Mesenchymal stem cell (in vitro differentiated cells and primary cell): ENCODE data around the gene SCNN1B.

Source experiments
- DNase-seq: peaks from one replicate; pipeline ENCODE4 v3.0.0-alpha.2; 2013
- H2AFZ ChIP-seq: one replicate; pipeline ENCODE4 v1.6.1; 2013; ENCODE audit warnings: low read depth, mild to moderate bottlenecking, control low read depth, inconsistent platforms, low read length, moderate library complexity
- H2AK5ac ChIP-seq: 2 replicates; pipeline ENCODE4 v1.6.1; 2013; ENCODE audit warnings: low read length, moderate library complexity, mild to moderate bottlenecking, inconsistent platforms; ENCODE audit not compliant: severe bottlenecking
- H2BK120ac ChIP-seq: one replicate; pipeline ENCODE4 v1.6.1; 2013; ENCODE audit warnings: low read depth, mild to moderate bottlenecking, inconsistent platforms, low read length, moderate library complexity
- H2BK12ac ChIP-seq, 2 experiments: one replicate each; pipeline ENCODE4 v1.6.1; 2013; ENCODE audit warnings: inconsistent platforms in 2 of 2, low read length in 2 of 2, mild to moderate bottlenecking in 2 of 2, moderate library complexity in 2 of 2, control low read depth in 1 of 2
- H2BK15ac ChIP-seq: one replicate; pipeline ENCODE4 v1.6.1; 2013; ENCODE audit warnings: mild to moderate bottlenecking, low read depth, inconsistent platforms; ENCODE audit not compliant: poor library complexity, severe bottlenecking
- H2BK5ac ChIP-seq: 2 replicates; pipeline ENCODE4 v1.6.1; 2013; ENCODE audit warnings: low read depth, mild to moderate bottlenecking, low read length, control low read depth, inconsistent platforms; ENCODE audit not compliant: poor library complexity, severe bottlenecking
- H3K14ac ChIP-seq, 2 experiments: one replicate each; pipeline ENCODE4 v1.6.1; 2013; ENCODE audit warnings: inconsistent platforms in 2 of 2, low read length in 2 of 2, control low read depth in 1 of 2, mild to moderate bottlenecking in 1 of 2, moderate library complexity in 1 of 2
- H3K18ac ChIP-seq, 2 experiments: one replicate each; pipeline ENCODE4 v1.6.1; 2013; ENCODE audit warnings: inconsistent platforms in 2 of 2, low read length in 2 of 2, control low read depth in 1 of 2, low read depth in 1 of 2, mild to moderate bottlenecking in 1 of 2
- H3K23ac ChIP-seq, 2 experiments: one replicate each; pipeline ENCODE4 v1.6.1; 2013; ENCODE audit warnings: inconsistent platforms in 2 of 2, low read length in 2 of 2, mild to moderate bottlenecking in 2 of 2, moderate library complexity in 2 of 2, control low read depth in 1 of 2
- H3K27ac ChIP-seq: 2 replicates; pipeline ENCODE4 v1.5.1; 2013; ENCODE audit warnings: mild to moderate bottlenecking, moderate library complexity, low read length, control low read depth, inconsistent platforms; ENCODE audit not compliant: poor library complexity, severe bottlenecking
- H3K27me3 ChIP-seq, 2 experiments: 2 replicates each; pipeline versions ENCODE4 v1.6.1 to v1.7.0; 2013; ENCODE audit warnings: low read length in 2 of 2, mild to moderate bottlenecking in 2 of 2, moderate library complexity in 2 of 2, control low read depth in 1 of 2, inconsistent platforms in 1 of 2; ENCODE audit not compliant: control insufficient read depth in 1 of 2, insufficient read depth in 1 of 2
- H3K36me3 ChIP-seq, 2 experiments: 2 replicates each; pipeline versions ENCODE4 v1.6.1 to v1.7.0; 2013; ENCODE audit warnings: low read length in 2 of 2, control low read depth in 1 of 2, inconsistent platforms in 1 of 2, low read depth in 1 of 2, mild to moderate bottlenecking in 1 of 2; ENCODE audit not compliant: insufficient read depth in 2 of 2, control insufficient read depth in 1 of 2
- H3K4ac ChIP-seq, 2 experiments: one replicate each; pipeline ENCODE4 v1.6.1; 2013; ENCODE audit warnings: inconsistent platforms in 2 of 2, low read length in 2 of 2, mild to moderate bottlenecking in 2 of 2, moderate library complexity in 2 of 2, control low read depth in 1 of 2, low read depth in 1 of 2
- H3K4me1 ChIP-seq: 2 replicates; pipeline ENCODE4 v1.6.1; 2013; ENCODE audit warnings: low read depth, low read length, control low read depth; ENCODE audit not compliant: control insufficient read depth, insufficient read depth
- H3K4me2 ChIP-seq: 2 replicates; pipeline ENCODE4 v1.6.1; 2013; ENCODE audit warnings: low read length, mild to moderate bottlenecking, inconsistent platforms; ENCODE audit not compliant: poor library complexity, severe bottlenecking
- H3K4me3 ChIP-seq, 2 experiments: 2 replicates each; pipeline versions ENCODE4 v1.5.1 to v1.7.0; 2013; ENCODE audit warnings: low read length in 2 of 2, mild to moderate bottlenecking in 2 of 2, control low read depth in 1 of 2, low read depth in 1 of 2; ENCODE audit not compliant: insufficient read depth in 1 of 2
- H3K79me1 ChIP-seq: replicated peaks from 2 replicates; pipeline ENCODE4 v1.6.1; 2013; ENCODE audit warnings: mild to moderate bottlenecking, control low read depth, low read length, inconsistent platforms; ENCODE audit not compliant: poor library complexity, severe bottlenecking
- H3K9ac ChIP-seq: 2 replicates; pipeline ENCODE4 v1.7.0; 2013; ENCODE audit warnings: mild to moderate bottlenecking, low read length, moderate library complexity
- H3K9me3 ChIP-seq: 2 replicates; pipeline ENCODE4 v1.7.0; 2013; ENCODE audit warnings: mild to moderate bottlenecking, low read length; ENCODE audit not compliant: control insufficient read depth
- H4K8ac ChIP-seq: one replicate; pipeline ENCODE4 v1.6.1; 2013; ENCODE audit warnings: inconsistent platforms, mild to moderate bottlenecking, low read length, moderate library complexity
- H4K91ac ChIP-seq: one replicate; pipeline ENCODE4 v1.6.1; 2013; ENCODE audit warnings: mild to moderate bottlenecking, low read length, inconsistent platforms
- WGBS: methylation state at CpG from one replicate; pipeline ENCODE4 v1.1.7; 2013; ENCODE audit warnings: mixed read lengths; 5-methylcytosine and 5-hydroxymethylcytosine counted together

Gene SCNN1B

DNA sequence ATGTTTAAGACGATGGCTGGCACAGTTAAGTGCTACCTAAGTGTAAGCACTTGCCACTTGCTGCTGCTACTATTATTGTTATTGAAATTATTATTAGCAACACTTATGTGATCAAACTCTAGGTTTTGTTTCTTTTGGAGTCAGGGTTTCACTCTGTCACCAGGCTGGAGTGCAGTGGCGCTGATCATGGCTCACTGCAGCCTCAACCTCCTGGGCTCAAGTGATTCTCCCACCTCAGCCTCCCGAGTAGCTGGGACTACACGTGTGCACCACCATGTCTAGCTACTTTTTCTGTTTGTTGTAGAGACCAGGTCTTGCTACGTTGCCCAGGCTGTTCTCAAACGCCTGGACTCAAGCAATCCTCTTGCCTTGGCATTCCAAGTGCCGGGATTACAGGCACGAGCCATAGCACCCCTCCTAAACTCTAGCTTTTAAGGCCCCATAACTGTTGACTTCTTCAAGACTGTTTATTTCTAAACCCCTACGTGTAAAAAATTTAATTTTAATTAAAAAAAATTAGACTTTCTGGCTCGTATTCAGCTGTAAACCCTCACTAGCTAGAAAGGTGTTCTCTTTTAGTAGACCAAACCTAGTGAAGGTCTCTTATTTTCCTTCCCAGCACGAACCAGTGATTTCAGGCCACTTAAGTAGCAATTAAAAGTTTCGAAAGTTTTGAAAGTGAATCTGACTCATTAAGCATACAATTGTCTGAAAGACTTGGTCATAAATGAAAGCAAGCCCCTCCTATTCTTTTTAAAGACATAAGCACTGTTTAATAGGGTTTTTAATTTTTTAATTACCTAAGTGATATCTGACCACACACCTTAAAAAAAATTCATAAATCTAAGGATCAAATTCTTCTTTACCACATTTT is 11.7 kb upstream of the SCNN1B start:
- Histone ChIP-seq H3K36me3 (no peaks in the 10 kb centered on the region), H2BK15ac (no peak overlapping the region), H3K4me2 (no peak overlapping the region), H2BK12ac (no peak overlapping the region), H2BK5ac (no peak overlapping the region), H2BK120ac (no peak overlapping the region), H3K27ac (no peak overlapping the region), H3K27me3 (no peaks in the 10 kb centered on the region), H2AFZ (no peak overlapping the region), H4K8ac (no peak overlapping the region), H2AK5ac (no peak overlapping the region), H3K9me3 (no peaks in the 10 kb centered on the region), H3K79me1 (no peaks in the 10 kb centered on the region), H3K14ac (no peak overlapping the region), H4K91ac (no peak overlapping the region), H3K23ac (no peak overlapping the region), H3K9ac (no peak overlapping the region), H3K4me1 (no peaks in the 10 kb centered on the region), H3K18ac (no peak overlapping the region), H3K4me3 (no peak overlapping the region), H3K4ac (no peak overlapping the region)
- WGBS: 71% methylated on average over 8 of the region's 12 CpGs
- DNase-seq: no peak

DNA sequence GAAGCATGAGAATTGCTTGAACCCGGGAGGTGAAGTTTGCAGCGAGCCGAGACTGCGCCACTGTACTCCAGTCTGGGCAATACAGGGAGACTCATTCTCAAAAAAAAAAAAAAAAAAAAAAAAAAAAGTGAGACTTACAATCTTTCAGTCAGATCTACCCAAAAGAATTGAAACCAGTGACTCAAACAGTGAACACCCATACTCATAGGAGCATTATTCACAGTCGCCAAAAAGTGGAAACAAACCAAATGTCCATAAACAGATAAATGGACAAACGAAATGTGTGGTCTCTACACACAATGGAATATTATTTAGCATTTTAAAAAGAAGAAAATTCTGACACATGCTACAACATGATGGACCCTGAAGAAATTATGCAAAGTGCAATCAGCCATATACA is 9.1 kb upstream of the SCNN1B start:
- no peaks in the 10 kb centered on the region for H3K4me1 ChIP-seq
- H3K4me3 ChIP-seq: no peak overlapping the region
- WGBS: 95% methylated on average over 3 of the region's 6 CpGs
- no peak overlapping the region for H4K8ac ChIP-seq
- no peak overlapping the region for H2BK12ac ChIP-seq
- no peak overlapping the region for H2BK15ac ChIP-seq
- H3K27me3 ChIP-seq: peaks cover 0 to 6% of the 10 kb centered on the region in 2 experiments
- no peak overlapping the region for H2AK5ac ChIP-seq
- H3K36me3 ChIP-seq: no peaks in the 10 kb centered on the region
- no peak overlapping the region for H3K9ac ChIP-seq
- H2BK120ac ChIP-seq: no peak overlapping the region
- no peak overlapping the region for H2BK5ac ChIP-seq
- H3K18ac ChIP-seq: no peak overlapping the region
- H2AFZ ChIP-seq: no peak overlapping the region
- H3K27ac ChIP-seq: no peak overlapping the region
- H3K9me3 ChIP-seq: no peaks in the 10 kb centered on the region
- H4K91ac ChIP-seq: no peak overlapping the region
- H3K14ac ChIP-seq: no peak overlapping the region
- H3K23ac ChIP-seq: no peak overlapping the region
- no peak overlapping the region for H3K4me2 ChIP-seq
- H3K79me1 ChIP-seq: no peaks in the 10 kb centered on the region
- H3K4ac ChIP-seq: no peak overlapping the region
- no peak for DNase-seq

GRCh38 chr16:23294260-23294659 is 7.8 kb upstream of the SCNN1B start:
- Histone ChIP-seq H2BK12ac (no peak overlapping the region), H3K4me2 (no peak overlapping the region), H4K8ac (no peak overlapping the region), H3K27me3 (peaks cover 0 to 13% of the 10 kb centered on the region in 2 experiments), H3K4me3 (no peak overlapping the region), H2AK5ac (no peak overlapping the region), H3K14ac (no peak overlapping the region), H3K18ac (no peak overlapping the region), H3K79me1 (no peaks in the 10 kb centered on the region), H4K91ac (no peak overlapping the region), H2BK120ac (no peak overlapping the region), H3K4me1 (no peaks in the 10 kb centered on the region), H3K23ac (no peak overlapping the region), H3K4ac (no peak overlapping the region), H3K9me3 (no peaks in the 10 kb centered on the region), H3K36me3 (no peaks in the 10 kb centered on the region), H3K9ac (no peak overlapping the region), H3K27ac (no peak overlapping the region), H2BK5ac (no peak overlapping the region), H2BK15ac (no peak overlapping the region), H2AFZ (no peak overlapping the region)
- WGBS: 74% methylated on average over 2 of the region's 2 CpGs
- DNase-seq: no peak

DNA sequence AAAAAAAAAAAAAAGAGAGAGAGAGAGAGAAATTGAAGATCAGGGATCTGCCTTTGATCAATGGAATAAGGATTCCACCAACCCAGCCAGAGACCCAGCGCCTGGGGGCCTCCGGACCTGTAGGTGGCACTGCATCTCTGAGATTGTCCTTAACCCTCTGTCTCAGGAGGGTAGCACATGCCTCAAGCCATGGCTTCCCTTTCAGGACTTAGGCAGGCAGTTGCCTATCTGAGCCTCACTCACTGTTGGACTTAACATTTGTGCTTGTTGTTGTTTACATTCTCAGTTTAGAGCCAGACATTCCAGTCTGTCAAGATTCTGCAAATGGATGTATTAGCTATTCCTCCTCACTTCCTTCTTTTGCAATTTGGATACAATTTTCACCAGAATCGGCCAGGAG is 5.1 kb upstream of the SCNN1B start:
- Histone ChIP-seq H2BK15ac (no peak overlapping the region), H3K79me1 (no peaks in the 10 kb centered on the region), H3K18ac (no peak overlapping the region), H3K4me2 (no peak overlapping the region), H4K8ac (no peak overlapping the region), H3K27ac (no peak overlapping the region), H3K4me3 (no peak overlapping the region), H3K4ac (no peak overlapping the region), H3K27me3 (peaks cover 10 to 25% of the 10 kb centered on the region in 2 experiments), H3K9ac (no peak overlapping the region), H3K14ac (no peak overlapping the region), H2AK5ac (no peak overlapping the region), H2BK120ac (no peak overlapping the region), H2BK12ac (no peak overlapping the region), H3K36me3 (no peaks in the 10 kb centered on the region), H2BK5ac (no peak overlapping the region), H3K23ac (no peak overlapping the region), H2AFZ (no peak overlapping the region), H4K91ac (no peak overlapping the region), H3K9me3 (no peaks in the 10 kb centered on the region), H3K4me1 (peaks cover 3% of the 10 kb centered on the region)
- 55% methylated on average over 3 of the region's 3 CpGs for WGBS
- DNase-seq: no peak
